K562 (cell line): ENCODE measurements around the gene MAD1L1.

Source experiments
- ATF2 ChIP-seq: sonication (generic); formaldehyde crosslinking; IDR thresholded peaks from 2 replicates; pipeline ENCODE4 v1.8.1; 2022; ENCODE audit warnings: missing genetic modification reagents
- BACH1 ChIP-seq: fragments of 200-800 bp; sonication (Bioruptor generic); IDR thresholded peaks from 2 replicates; pipeline ENCODE4 v1.6.1; 2016; ENCODE audit warnings: missing genetic modification characterization, missing compliant biosample characterization
- CXXC5 ChIP-seq: fragments of 250-450 bp; sonication (Bioruptor Pico); IDR thresholded peaks from 2 replicates; pipeline ENCODE4 v1.8.0; 2022; ENCODE audit warnings: inconsistent platforms, mild to moderate bottlenecking, moderate library complexity
- JUN ChIP-seq, 2 experiments: sonication (generic) in 1 of 2; formaldehyde crosslinking in 1 of 2; IDR thresholded peaks; 2 replicates each; pipeline versions ENCODE4 v1.6.1 to v1.8.0; 2012 to 2022; ENCODE audit warnings: borderline replicate concordance in 2 of 2, mild to moderate bottlenecking in 2 of 2, improper control_type of control experiment in 1 of 2, low read depth in 1 of 2, low read length in 1 of 2, missing genetic modification reagents in 1 of 2
- JUND ChIP-seq, 2 experiments: IDR thresholded peaks; 2 replicates in 1 of 2; 3 replicates in 1 of 2; pipeline ENCODE4 v1.6.1; 2011; ENCODE audit warnings: borderline replicate concordance in 2 of 2, low read depth in 2 of 2, low read length in 2 of 2, improper control_type of control experiment in 1 of 2, missing biosample characterization in 1 of 2, missing genetic modification characterization in 1 of 2, missing genetic modification reagents in 1 of 2
- NFXL1 ChIP-seq: fragments of 450-650 bp; formaldehyde crosslinking; IDR thresholded peaks from 2 replicates; pipeline ENCODE4 v1.4.0; 2021; ENCODE audit warnings: mild to moderate bottlenecking
- ZBTB12 ChIP-seq: fragments of 250-450 bp; sonication (Bioruptor Pico); IDR thresholded peaks from 2 replicates; pipeline ENCODE4 v1.4.0; 2020
- ZBTB33 ChIP-seq: sonication (generic); formaldehyde crosslinking; IDR thresholded peaks from 2 replicates; pipeline ENCODE4 v1.8.1; 2023; ENCODE audit warnings: mild to moderate bottlenecking, missing genetic modification reagents
- ZSCAN32 ChIP-seq: fragments of 450-650 bp; formaldehyde crosslinking; IDR thresholded peaks from 2 replicates; pipeline ENCODE4 v1.4.0; 2020; ENCODE audit warnings: mild to moderate bottlenecking, moderate library complexity
- TF ChIP-seq, protein P1 (sequence below), 3 experiments: IDR thresholded peaks in 2 of 3; conservative IDR thresholded peaks in 1 of 3; 2 replicates each; pipeline ENCODE4 v1.5.1; 2011 to 2012; ENCODE audit warnings: low read length in 3 of 3, mild to moderate bottlenecking in 3 of 3, control low read depth in 2 of 3, improper control_type of control experiment in 1 of 3, inconsistent platforms in 1 of 3, low read depth in 1 of 3, mixed read lengths in 1 of 3, moderate library complexity in 1 of 3; ENCODE audit not compliant: insufficient read depth in 2 of 3

DNA sequence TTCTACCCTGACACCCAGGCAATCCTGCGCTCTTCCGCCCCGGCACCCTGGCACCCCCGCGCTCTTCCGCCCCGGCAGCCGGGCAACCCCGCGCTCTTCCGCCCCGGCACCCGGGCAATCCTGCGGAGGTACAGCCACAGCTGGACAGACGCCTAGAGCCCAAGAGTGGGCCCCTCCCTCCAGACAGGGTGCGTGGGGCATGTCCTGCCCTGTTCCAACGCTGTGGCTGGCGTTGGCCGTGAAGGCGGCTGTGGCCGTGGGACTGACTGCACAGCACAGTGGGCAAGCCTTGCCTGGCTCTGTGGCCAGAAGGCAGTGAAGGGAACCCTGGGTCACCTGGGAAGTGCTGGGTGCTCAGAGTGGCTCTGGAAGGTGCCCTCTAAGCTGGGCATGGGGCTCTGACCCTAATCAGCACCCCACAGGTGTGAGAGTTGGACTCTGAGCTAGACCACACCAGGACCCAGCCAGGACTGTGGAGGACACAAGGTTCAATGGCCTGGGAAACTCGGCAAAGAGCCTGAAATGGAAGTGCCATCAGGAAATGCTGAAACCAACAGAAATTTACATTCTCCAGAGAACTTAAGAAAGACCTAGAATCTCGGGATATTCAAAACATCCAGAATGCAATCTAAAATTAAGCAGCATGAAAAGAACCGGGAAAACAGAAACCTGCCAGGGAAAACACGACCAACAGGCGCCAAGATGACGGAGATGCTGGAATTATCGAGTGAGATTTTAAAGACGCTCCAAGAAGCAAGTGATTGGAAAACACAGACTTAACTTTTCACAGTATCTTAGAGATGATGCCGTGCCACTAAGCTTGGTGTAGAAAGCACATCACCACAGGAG is 309.1 kb downstream of the MAD1L1 start:
- TF ChIP-seq BACH1 (tag) (no peak), ZBTB12 (CRISPR knock-in tag) (no peak), NFXL1 (CRISPR knock-in tag) (no peak), ZBTB33 (CRISPR knock-in tag) (no peak), CXXC5 (CRISPR knock-in tag) (no peak), ZSCAN32 (no peak), JUN (IDR thresholded peaks at IDR 0.05; ENCODE audit: borderline replicate concordance, low read depth, low read length) (no peak), JUN (CRISPR knock-in tag; IDR thresholded peaks at IDR 0.05; ENCODE audit: borderline replicate concordance) (no peak), JUND (IDR thresholded peaks at IDR 0.05; ENCODE audit: borderline replicate concordance, low read depth, low read length) (no peak), JUND (tag; IDR thresholded peaks at IDR 0.05; ENCODE audit: borderline replicate concordance, low read depth, low read length) (no peak), ATF2 (no peak)
- TF ChIP-seq, protein P1, sequence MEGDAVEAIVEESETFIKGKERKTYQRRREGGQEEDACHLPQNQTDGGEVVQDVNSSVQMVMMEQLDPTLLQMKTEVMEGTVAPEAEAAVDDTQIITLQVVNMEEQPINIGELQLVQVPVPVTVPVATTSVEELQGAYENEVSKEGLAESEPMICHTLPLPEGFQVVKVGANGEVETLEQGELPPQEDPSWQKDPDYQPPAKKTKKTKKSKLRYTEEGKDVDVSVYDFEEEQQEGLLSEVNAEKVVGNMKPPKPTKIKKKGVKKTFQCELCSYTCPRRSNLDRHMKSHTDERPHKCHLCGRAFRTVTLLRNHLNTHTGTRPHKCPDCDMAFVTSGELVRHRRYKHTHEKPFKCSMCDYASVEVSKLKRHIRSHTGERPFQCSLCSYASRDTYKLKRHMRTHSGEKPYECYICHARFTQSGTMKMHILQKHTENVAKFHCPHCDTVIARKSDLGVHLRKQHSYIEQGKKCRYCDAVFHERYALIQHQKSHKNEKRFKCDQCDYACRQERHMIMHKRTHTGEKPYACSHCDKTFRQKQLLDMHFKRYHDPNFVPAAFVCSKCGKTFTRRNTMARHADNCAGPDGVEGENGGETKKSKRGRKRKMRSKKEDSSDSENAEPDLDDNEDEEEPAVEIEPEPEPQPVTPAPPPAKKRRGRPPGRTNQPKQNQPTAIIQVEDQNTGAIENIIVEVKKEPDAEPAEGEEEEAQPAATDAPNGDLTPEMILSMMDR (IDR thresholded peaks at IDR 0.05 in 2 of 3, conservative IDR thresholded peaks at IDR 0.05 in 1 of 3; ENCODE audit: insufficient read depth in 2 of 3, low read depth in 1 of 3, low read length in 3 of 3), result no peak
